Osteocyte (in vitro differentiated cells): ENCODE measurements around the gene SNX11. TPM values are rescaled to one million over a fixed set of nuclear protein-coding genes. Genes with fewer than 3 reads are reported as not detected.

Experiments
- DNase-seq: peaks from one replicate; pipeline ENCODE4 v3.0.0; 2021; ENCODE audit warnings: mixed read lengths; ENCODE audit not compliant: unreplicated experiment; ENCODE audit errors: extremely low spot score
- H3K27ac Mint-ChIP-seq: one replicate; pipeline ENCODE4 v1.8.0; 2021; ENCODE audit warnings: mild to moderate bottlenecking, mixed read lengths; ENCODE audit not compliant: unreplicated experiment
- H3K27me3 Mint-ChIP-seq: one replicate; pipeline ENCODE4 v1.8.0; 2021; ENCODE audit warnings: mixed read lengths; ENCODE audit not compliant: unreplicated experiment
- H3K36me3 Mint-ChIP-seq: one replicate; pipeline ENCODE4 v1.8.0; 2021; ENCODE audit warnings: mixed read lengths; ENCODE audit not compliant: unreplicated experiment
- H3K4me1 Mint-ChIP-seq: one replicate; pipeline ENCODE4 v1.8.0; 2021; ENCODE audit warnings: mixed read lengths; ENCODE audit not compliant: unreplicated experiment
- H3K4me3 Mint-ChIP-seq: one replicate; pipeline ENCODE4 v1.8.0; 2021; ENCODE audit warnings: mild to moderate bottlenecking, moderate library complexity, mixed read lengths; ENCODE audit not compliant: unreplicated experiment
- H3K9me3 Mint-ChIP-seq: one replicate; pipeline ENCODE4 v1.8.0; 2021; ENCODE audit warnings: mixed read lengths; ENCODE audit not compliant: unreplicated experiment
- total RNA-seq: library from RNA; stranded (reverse); gene quantifications from 2 replicates; pipeline ENCODE4 v1.2.1, GENCODE V29; 2021
- TF ChIP-seq, protein P1 (sequence below): fragments of 200-600 bp; sonication (generic); IDR thresholded peaks from 2 replicates; pipeline ENCODE4 v1.5.0; 2021; ENCODE audit warnings: antibody characterized with exemption, mild to moderate bottlenecking, moderate library complexity

The SNX11 gene
- total RNA-seq, 1 donor from 2014 or later = 18.3 TPM

DNA sequence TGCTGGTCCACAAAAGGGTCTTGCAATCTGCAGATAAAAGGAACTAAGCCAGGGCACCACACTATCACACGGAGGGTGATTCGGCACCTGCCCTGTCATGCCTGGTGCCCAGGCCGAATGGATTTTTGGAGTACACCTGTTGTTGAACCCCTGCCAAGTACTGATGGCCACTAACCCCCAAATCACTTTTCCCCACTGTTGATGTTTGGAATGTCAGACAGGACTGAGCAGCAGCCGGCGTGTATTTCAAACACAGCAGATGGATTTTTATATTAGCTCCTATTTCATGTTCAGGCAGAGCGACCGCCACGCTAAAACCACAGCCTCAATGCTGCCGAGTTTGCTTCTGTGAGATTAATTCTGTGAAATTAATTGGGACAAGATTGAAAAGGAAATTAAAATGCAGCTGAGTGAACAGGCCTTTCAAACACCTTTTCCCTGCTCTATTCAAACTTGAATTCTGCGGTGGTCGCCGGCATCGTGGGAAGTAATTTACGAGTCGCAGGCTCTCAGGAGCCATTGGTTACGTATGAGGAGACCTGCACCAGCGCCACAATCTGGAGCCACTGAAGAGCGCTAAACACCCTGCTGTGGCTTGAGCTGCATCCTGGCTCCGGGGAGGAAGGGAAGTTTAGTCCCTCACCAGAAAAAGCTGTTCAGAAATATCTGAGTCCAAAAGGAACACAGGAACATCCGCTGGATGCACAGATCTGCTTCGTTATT is 48.5 kb downstream of the SNX11 start:
- Mint-ChIP-seq H3K9me3 (no peaks in the 10 kb centered on the region), H3K27me3 (peaks cover 42% of the 10 kb centered on the region), H3K27ac (no peak overlapping the region), H3K36me3 (no peaks in the 10 kb centered on the region), H3K4me3 (no peak overlapping the region), H3K4me1 (no peaks in the 10 kb centered on the region)
- TF ChIP-seq, protein P1, sequence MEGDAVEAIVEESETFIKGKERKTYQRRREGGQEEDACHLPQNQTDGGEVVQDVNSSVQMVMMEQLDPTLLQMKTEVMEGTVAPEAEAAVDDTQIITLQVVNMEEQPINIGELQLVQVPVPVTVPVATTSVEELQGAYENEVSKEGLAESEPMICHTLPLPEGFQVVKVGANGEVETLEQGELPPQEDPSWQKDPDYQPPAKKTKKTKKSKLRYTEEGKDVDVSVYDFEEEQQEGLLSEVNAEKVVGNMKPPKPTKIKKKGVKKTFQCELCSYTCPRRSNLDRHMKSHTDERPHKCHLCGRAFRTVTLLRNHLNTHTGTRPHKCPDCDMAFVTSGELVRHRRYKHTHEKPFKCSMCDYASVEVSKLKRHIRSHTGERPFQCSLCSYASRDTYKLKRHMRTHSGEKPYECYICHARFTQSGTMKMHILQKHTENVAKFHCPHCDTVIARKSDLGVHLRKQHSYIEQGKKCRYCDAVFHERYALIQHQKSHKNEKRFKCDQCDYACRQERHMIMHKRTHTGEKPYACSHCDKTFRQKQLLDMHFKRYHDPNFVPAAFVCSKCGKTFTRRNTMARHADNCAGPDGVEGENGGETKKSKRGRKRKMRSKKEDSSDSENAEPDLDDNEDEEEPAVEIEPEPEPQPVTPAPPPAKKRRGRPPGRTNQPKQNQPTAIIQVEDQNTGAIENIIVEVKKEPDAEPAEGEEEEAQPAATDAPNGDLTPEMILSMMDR = no peak
- no peak for DNase-seq

DNA sequence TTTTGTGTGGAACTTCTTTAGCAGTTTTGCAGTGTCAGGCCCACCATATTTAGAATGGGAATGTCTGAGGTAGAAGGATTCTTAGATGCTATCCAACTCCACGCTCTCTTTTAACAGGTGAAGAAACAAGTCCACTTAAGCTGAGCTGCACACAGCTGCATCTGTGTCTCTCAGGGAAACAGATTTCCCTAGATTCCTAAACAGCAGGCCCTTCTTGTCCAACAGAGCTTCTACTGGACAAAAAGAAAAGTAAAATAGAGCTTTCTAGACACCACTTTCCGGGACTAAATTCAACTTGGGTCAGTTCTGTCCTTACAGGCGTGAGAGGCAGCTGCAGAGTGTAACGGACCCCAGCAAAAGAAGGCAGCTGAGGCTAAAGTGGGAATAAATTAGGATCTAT is 51.7 kb downstream of the SNX11 start:
- H3K4me3 Mint-ChIP-seq = no peak overlapping the region
- H3K9me3 Mint-ChIP-seq = no peaks in the 10 kb centered on the region
- DNase-seq = no peak
- H3K27ac Mint-ChIP-seq = no peak overlapping the region
- no peaks in the 10 kb centered on the region for H3K36me3 Mint-ChIP-seq
- H3K27me3 Mint-ChIP-seq = peaks cover 24% of the 10 kb centered on the region
- peaks cover 7% of the 10 kb centered on the region for H3K4me1 Mint-ChIP-seq
- TF ChIP-seq, protein P1 = no peak

DNA sequence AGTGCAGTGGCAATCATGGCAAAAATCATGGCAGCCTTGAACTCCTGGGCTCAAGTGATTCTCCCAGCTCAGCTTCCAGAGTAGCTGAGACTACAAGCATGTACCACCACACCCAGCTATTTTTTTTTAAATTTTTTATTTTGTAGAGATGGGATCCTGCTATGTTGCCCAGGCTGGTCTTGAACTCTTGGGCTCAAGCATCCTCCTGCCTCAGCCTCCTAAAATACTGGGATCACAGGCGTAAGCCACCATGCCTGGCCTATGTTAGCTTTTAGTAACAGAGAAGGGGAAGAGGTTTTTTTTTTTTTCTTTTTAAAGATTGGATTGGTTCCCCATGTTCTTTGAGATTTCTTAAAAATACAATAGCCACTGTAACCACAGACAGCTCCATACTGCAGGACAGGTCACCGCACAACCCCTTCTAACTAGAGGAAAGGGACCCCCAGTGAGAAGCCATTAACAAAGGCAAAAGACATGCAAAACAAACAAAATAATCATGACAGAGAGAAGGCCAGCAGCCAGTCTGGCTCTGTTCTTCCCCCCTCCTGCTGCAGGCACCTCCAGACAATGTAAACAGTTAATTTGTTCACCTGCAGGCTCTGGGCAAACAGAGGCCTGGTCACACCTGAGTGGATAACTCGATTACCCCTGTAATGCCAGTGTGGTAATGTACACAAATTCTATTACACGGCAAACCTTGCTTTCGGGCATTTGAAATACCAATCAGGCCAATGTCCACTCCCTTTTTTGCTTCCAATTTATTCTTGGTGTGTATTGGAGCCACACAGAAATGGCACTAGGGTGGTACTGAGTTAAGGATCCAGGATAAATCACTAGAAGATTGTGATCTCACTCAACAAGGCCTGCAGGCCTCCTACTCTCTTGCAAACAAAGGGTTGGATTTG is 52.9 kb downstream of the SNX11 start:
- Mint-ChIP-seq H3K27me3 (peaks cover 31% of the 10 kb centered on the region), H3K27ac (no peak overlapping the region), H3K9me3 (no peaks in the 10 kb centered on the region), H3K36me3 (no peaks in the 10 kb centered on the region), H3K4me1 (peaks cover 7% of the 10 kb centered on the region), H3K4me3 (no peak overlapping the region)
- DNase-seq = no peak
- TF ChIP-seq, protein P1 = no peak

DNA sequence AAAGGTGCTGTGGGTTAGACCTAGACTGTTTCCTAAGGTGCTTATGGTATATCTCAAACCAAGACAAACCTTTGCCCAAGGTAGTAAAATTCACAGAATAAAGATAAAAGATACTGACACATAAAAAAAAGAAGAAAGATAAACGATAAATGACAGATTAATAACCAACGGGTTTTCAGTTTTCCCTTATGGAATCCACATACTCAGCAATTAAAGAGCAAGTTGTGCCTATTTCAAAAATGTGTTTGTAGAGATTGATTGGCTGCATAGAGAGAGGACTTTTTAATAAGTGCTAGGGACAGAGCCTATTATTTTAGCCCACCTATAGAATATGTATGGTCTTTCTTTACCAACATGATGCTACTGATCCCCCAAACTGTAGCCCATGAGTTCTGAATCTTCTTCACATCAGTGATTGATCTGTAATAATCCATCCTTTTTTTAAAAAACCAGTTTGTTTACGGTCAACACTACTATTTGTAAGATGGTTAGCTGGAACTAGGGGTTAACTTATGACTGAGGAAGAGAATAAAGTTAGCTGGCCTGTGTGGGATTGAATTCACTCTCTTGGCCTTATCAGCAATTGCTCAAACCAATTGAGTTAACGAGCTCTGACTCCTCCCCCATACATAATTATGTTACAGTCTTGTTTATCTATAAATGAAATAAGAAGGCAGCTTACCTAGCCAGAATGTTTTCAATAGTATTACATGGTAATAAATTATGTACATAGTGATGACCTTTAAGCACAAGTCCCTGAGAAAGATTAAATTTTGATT is 53.8 kb downstream of the SNX11 start:
- H3K9me3 Mint-ChIP-seq = no peaks in the 10 kb centered on the region

More for the DNA sequence above, 53.8 kb downstream of the SNX11 start:
- Mint-ChIP-seq H3K27ac (no peak overlapping the region), H3K4me3 (no peak overlapping the region), H3K4me1 (peaks cover 7% of the 10 kb centered on the region), H3K36me3 (no peaks in the 10 kb centered on the region), H3K27me3 (peaks cover 33% of the 10 kb centered on the region)
- TF ChIP-seq, protein P1 = no peak
- no peak for DNase-seq
